Peyer's patch (tissue), 4 donors: ENCODE results near the gene NCAPD3. TPM values are rescaled to one million over a fixed set of nuclear protein-coding genes. Genes with fewer than 3 reads are reported as not detected.

Experiments used
- DNase-seq, 3 donors: peaks; one replicate each; pipeline ENCODE4 v3.0.0-alpha.2; 2017 to 2019
- H3K27ac ChIP-seq, 4 donors: fragments of 200-600 bp; sonication (generic); one replicate each; pipeline ENCODE4 v1.5.1; 2016 to 2019
- H3K27me3 ChIP-seq, 2 donors: fragments of 200-600 bp; sonication (generic); one replicate each; pipeline ENCODE4 v1.5.1; 2019
- H3K36me3 ChIP-seq, 3 donors: fragments of 200-600 bp; sonication (generic); one replicate each; pipeline ENCODE4 v1.5.1; 2016 to 2019
- H3K4me1 ChIP-seq, 4 donors: fragments of 200-600 bp; sonication (generic); one replicate each; pipeline ENCODE4 v1.5.1; 2016 to 2019
- H3K4me3 ChIP-seq, 4 donors: fragments of 200-600 bp; sonication (generic); 1 replicate in 3 of 4; 2 replicates in 1 of 4; pipeline ENCODE4 v1.5.1; 2016 to 2019; ENCODE audit warnings: mild to moderate bottlenecking in 1 of 4
- H3K9me3 ChIP-seq, 4 donors: fragments of 200-600 bp; sonication (generic); one replicate each; pipeline ENCODE4 v1.5.1; 2016 to 2019; ENCODE audit warnings: mild to moderate bottlenecking in 1 of 4
- CTCF ChIP-seq, 6 experiments: fragments of 450-650 bp in 4 of 6; fragments of 200-600 bp in 2 of 6; sonication (generic) in 1 of 6; IDR thresholded peaks; one replicate each; pipeline ENCODE4 v1.5.1; 2017 to 2019; ENCODE audit warnings: antibody characterized with exemption in 6 of 6, mild to moderate bottlenecking in 3 of 6, moderate library complexity in 1 of 6
- POLR2A ChIP-seq, 2 donors: fragments of 450-650 bp; IDR thresholded peaks; one replicate each; pipeline ENCODE4 v1.5.1; 2017; ENCODE audit warnings: antibody characterized with exemption in 2 of 2, mild to moderate bottlenecking in 2 of 2, moderate library complexity in 2 of 2
- total RNA-seq, 4 donors: library from RNA; depleted of rRNA; stranded (reverse); fragments of >200 nt; gene quantifications; one replicate each; pipeline ENCODE4 v1.1.0, GENCODE V29; 2016

The NCAPD3 gene
- total RNA-seq, 4 donors from 2014 or later = 12.5 to 30.5 (median 13.9) TPM

GRCh38 chr11:134150195-134150903, 73.4 kb downstream of the NCAPD3 start:
- Histone ChIP-seq H3K4me3 (no peak overlapping the region), H3K27ac (no peak overlapping the region), H3K4me1 (no peaks in the 10 kb centered on the region), H3K36me3 (peaks cover 0 to 27% (median 0%) of the 10 kb centered on the region in 3 donors), H3K9me3 (no peaks in the 10 kb centered on the region), H3K27me3 (no peaks in the 10 kb centered on the region)
- DNase-seq = no peak
- TF ChIP-seq CTCF (IDR thresholded peaks at IDR 0.05) = no peak
- TF ChIP-seq POLR2A (IDR thresholded peaks at IDR 0.05) = no peak

- H3K36me3 ChIP-seq = peaks cover 0 to 27% (median 0%) of the 10 kb centered on the region in 3 donors
Observed at GRCh38 chr11:134149371-134149770, 74.4 kb downstream of the NCAPD3 start.

GRCh38 chr11:134146598-134146997, 77.2 kb downstream of the NCAPD3 start:
- Histone ChIP-seq H3K9me3 (no peaks in the 10 kb centered on the region), H3K27ac (no peak overlapping the region), H3K4me1 (no peaks in the 10 kb centered on the region), H3K4me3 (no peak overlapping the region), H3K27me3 (no peaks in the 10 kb centered on the region), H3K36me3 (peaks cover 0 to 16% (median 0%) of the 10 kb centered on the region in 3 donors)
- no peak for TF ChIP-seq CTCF (IDR thresholded peaks at IDR 0.05)
- no peak for TF ChIP-seq POLR2A (IDR thresholded peaks at IDR 0.05)
- no peak for DNase-seq

More at GRCh38 chr11:134149371-134149770, 74.4 kb downstream of the NCAPD3 start:
- no peak for TF ChIP-seq POLR2A (IDR thresholded peaks at IDR 0.05)
- no peak for TF ChIP-seq CTCF (IDR thresholded peaks at IDR 0.05)
- DNase-seq = no peak
- no peaks in the 10 kb centered on the region for H3K27me3 ChIP-seq
- no peak overlapping the region for H3K27ac ChIP-seq
- no peaks in the 10 kb centered on the region for H3K4me1 ChIP-seq
- H3K9me3 ChIP-seq = no peaks in the 10 kb centered on the region
- no peak overlapping the region for H3K4me3 ChIP-seq

GRCh38 chr11:134145715-134146114, 78.1 kb downstream of the NCAPD3 start:
- no peak overlapping the region for H3K27ac ChIP-seq
- H3K36me3 ChIP-seq = peaks cover 0 to 9% (median 0%) of the 10 kb centered on the region in 3 donors
- DNase-seq = no peak
- TF ChIP-seq CTCF (IDR thresholded peaks at IDR 0.05) = no peak
- TF ChIP-seq POLR2A (IDR thresholded peaks at IDR 0.05) = no peak
- H3K4me3 ChIP-seq = no peak overlapping the region
- no peaks in the 10 kb centered on the region for H3K4me1 ChIP-seq
- H3K27me3 ChIP-seq = no peaks in the 10 kb centered on the region
- H3K9me3 ChIP-seq = no peaks in the 10 kb centered on the region

GRCh38 chr11:134144744-134145143, 79.0 kb downstream of the NCAPD3 start:
- Histone ChIP-seq H3K27me3 (no peaks in the 10 kb centered on the region), H3K4me1 (no peaks in the 10 kb centered on the region), H3K36me3 (peaks cover 0 to 7% (median 0%) of the 10 kb centered on the region in 3 donors), H3K27ac (no peak overlapping the region), H3K9me3 (no peaks in the 10 kb centered on the region), H3K4me3 (no peak overlapping the region)
- no peak for DNase-seq
- TF ChIP-seq CTCF (IDR thresholded peaks at IDR 0.05) (no peak), POLR2A (IDR thresholded peaks at IDR 0.05) (no peak)
